Stomach (tissue), 9 donors: ENCODE data around the gene RIC1. TPM values are rescaled to one million over a fixed set of nuclear protein-coding genes. Genes with fewer than 3 reads are reported as not detected.

ENCODE experiments used
- DNase-seq, 2 donors: peaks; one replicate each; pipeline versions ENCODE4 v3.0.0 to v3.0.0-alpha.2; 2013 to 2019
- H3K27ac ChIP-seq, 5 donors: fragments of 200-600 bp in 4 of 5; sonication (generic) in 4 of 5; one replicate each; pipeline ENCODE4 v1.5.1; 2013 to 2019; ENCODE audit warnings: mild to moderate bottlenecking in 1 of 5, moderate library complexity in 1 of 5
- H3K27me3 ChIP-seq, 3 donors: fragments of 200-600 bp; sonication (generic); one replicate each; pipeline ENCODE4 v1.5.1; 2017 to 2019; ENCODE audit warnings: mixed run types in 1 of 3
- H3K36me3 ChIP-seq, 4 donors: fragments of 200-600 bp; sonication (generic); 1 replicate in 3 of 4; 2 replicates in 1 of 4; pipeline ENCODE4 v1.5.1; 2016 to 2019
- H3K4me1 ChIP-seq, 4 donors: fragments of 200-600 bp; sonication (generic); one replicate each; pipeline ENCODE4 v1.5.1; 2016 to 2019
- H3K4me3 ChIP-seq, 4 donors: fragments of 200-600 bp; sonication (generic) in 3 of 4; one replicate each; pipeline ENCODE4 v1.5.1; 2016 to 2019; ENCODE audit warnings: mild to moderate bottlenecking in 1 of 4
- H3K9me3 ChIP-seq, 4 donors: fragments of 200-600 bp; sonication (generic); one replicate each; pipeline ENCODE4 v1.5.1; 2016 to 2019
- EP300 ChIP-seq: sonication (generic); formaldehyde crosslinking; IDR thresholded peaks from one replicate; pipeline ENCODE4 v1.6.1; 2017; ENCODE audit warnings: antibody characterized with exemption
- POLR2A ChIP-seq, 4 donors: fragments of 450-650 bp; IDR thresholded peaks; one replicate each; pipeline ENCODE4 v1.6.1; 2016; ENCODE audit warnings: antibody characterized with exemption in 4 of 4, control low read depth in 2 of 4, mild to moderate bottlenecking in 1 of 4, moderate library complexity in 1 of 4
- POLR2AphosphoS5 ChIP-seq, 3 donors: sonication (generic); formaldehyde crosslinking; IDR thresholded peaks; one replicate each; pipeline ENCODE4 v1.6.1; 2016; ENCODE audit warnings: antibody characterized with exemption in 3 of 3
- WGBS, 5 donors: extraction: QIAGEN DNeasy Blood & Tissue Kit in 3 of 5; methylation state at CpG; one replicate each; pipeline versions ENCODE4 v1.1.5 to v1.1.7; 2013 to 2018; 5-methylcytosine and 5-hydroxymethylcytosine counted together
- intact Hi-C: fragments of 100-400 bp; cut with DNase I; formaldehyde crosslinking; loops from one replicate; pipeline ENCODE4 v1.15.1; 2023; ENCODE audit warnings: low total_unique reads
- polyA plus RNA-seq, 3 donors: library from polyadenylated mRNA; stranded (reverse); fragments of 200-250 nt; gene quantifications; one replicate each; pipeline ENCODE4 v1.2.3, GENCODE V29; 2013
- total RNA-seq, 5 donors: library from RNA; depleted of rRNA; stranded (reverse); fragments of >200 nt; gene quantifications; one replicate each; pipeline versions ENCODE4 v1.1.0 to v1.2.3, GENCODE V29; 2014 to 2016
- TF ChIP-seq, protein P1 (sequence below), 7 experiments: fragments of 450-650 bp in 4 of 7; fragments of 200-600 bp in 3 of 7; sonication (generic) in 3 of 7; IDR thresholded peaks; one replicate each; pipeline ENCODE4 v1.5.1; 2016 to 2019; ENCODE audit warnings: antibody characterized with exemption in 7 of 7, control low read depth in 2 of 7, mild to moderate bottlenecking in 1 of 7
- donor health status: healthy with polysubstance abuse.
- donor health status: Bipolar disorder and iron deficiency.
- donor health status: healthy.

The RIC1 gene
- total and polyA plus RNA-seq, 8 donors: 3.2 to 67.9 (median 10.8) TPM

GRCh38 chr9:5698810-5699556, 70.1 kb downstream of the RIC1 start:
- WGBS, 5 donors: 72 to 89% (median 79%) methylated on average over 7 of the region's 7 CpGs
- intact Hi-C loops: no loop called here

DNA sequence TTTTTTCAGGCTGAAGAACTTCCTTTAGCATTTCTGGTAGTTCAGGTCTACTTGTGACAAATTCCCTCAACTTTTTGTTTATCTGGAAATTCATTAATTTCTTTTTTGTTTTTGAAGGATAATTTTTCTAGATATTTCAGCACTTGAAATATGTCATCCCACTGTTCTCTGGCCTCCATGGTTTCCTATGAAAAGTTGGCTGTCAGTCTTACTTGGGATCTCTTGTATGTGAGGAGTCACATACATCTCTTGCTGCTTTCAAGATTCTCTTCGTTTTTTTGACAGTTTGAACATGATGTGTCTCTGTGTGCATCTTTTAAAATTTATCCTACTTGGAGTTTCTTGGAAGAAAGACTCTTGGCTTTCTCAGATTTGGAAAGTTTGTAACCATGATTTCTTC, 79.5 kb downstream of the RIC1 start:
- Histone ChIP-seq H3K27me3 (no peaks in the 10 kb centered on the region), H3K36me3 (peaks cover 0 to 10% (median 5%) of the 10 kb centered on the region in 4 donors), H3K9me3 (peaks cover 0 to 26% (median 11%) of the 10 kb centered on the region in 4 donors), H3K4me1 (no peaks in the 10 kb centered on the region), H3K27ac (no peak overlapping the region), H3K4me3 (no peak overlapping the region)
- 92 to 100% (median 97%) methylated on average over 1 of the region's 1 CpG for WGBS, 5 donors
- TF ChIP-seq, protein P1, sequence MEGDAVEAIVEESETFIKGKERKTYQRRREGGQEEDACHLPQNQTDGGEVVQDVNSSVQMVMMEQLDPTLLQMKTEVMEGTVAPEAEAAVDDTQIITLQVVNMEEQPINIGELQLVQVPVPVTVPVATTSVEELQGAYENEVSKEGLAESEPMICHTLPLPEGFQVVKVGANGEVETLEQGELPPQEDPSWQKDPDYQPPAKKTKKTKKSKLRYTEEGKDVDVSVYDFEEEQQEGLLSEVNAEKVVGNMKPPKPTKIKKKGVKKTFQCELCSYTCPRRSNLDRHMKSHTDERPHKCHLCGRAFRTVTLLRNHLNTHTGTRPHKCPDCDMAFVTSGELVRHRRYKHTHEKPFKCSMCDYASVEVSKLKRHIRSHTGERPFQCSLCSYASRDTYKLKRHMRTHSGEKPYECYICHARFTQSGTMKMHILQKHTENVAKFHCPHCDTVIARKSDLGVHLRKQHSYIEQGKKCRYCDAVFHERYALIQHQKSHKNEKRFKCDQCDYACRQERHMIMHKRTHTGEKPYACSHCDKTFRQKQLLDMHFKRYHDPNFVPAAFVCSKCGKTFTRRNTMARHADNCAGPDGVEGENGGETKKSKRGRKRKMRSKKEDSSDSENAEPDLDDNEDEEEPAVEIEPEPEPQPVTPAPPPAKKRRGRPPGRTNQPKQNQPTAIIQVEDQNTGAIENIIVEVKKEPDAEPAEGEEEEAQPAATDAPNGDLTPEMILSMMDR (IDR thresholded peaks at IDR 0.05): no peak
- intact Hi-C loops: no loop called here
- no peak for DNase-seq

More at GRCh38 chr9:5698810-5699556, 70.1 kb downstream of the RIC1 start:
- no peak overlapping the region for H3K27ac ChIP-seq
- H3K4me3 ChIP-seq: no peak overlapping the region
- peaks cover 0 to 12% (median 0%) of the 10 kb centered on the region in 4 donors for H3K36me3 ChIP-seq
- no peak for DNase-seq
- no peaks in the 10 kb centered on the region for H3K9me3 ChIP-seq
- no peaks in the 10 kb centered on the region for H3K27me3 ChIP-seq
- H3K4me1 ChIP-seq: peaks cover 0 to 11% (median 0%) of the 10 kb centered on the region in 4 donors
- TF ChIP-seq EP300: no peak
- TF ChIP-seq, protein P1 (IDR thresholded peaks at IDR 0.05): no peak
- no peak for TF ChIP-seq POLR2AphosphoS5 (IDR thresholded peaks at IDR 0.05)
- no peak for TF ChIP-seq POLR2A (IDR thresholded peaks at IDR 0.05)

- Histone ChIP-seq H3K9me3 (peaks cover 0 to 27% (median 9%) of the 10 kb centered on the region in 4 donors), H3K27ac (no peak overlapping the region), H3K27me3 (no peaks in the 10 kb centered on the region), H3K4me3 (no peak overlapping the region), H3K36me3 (peaks cover 0 to 44% (median 33%) of the 10 kb centered on the region in 4 donors), H3K4me1 (no peaks in the 10 kb centered on the region)
- DNase-seq: peak in 1 of 2 donors; percentile 33
- intact Hi-C loops: no loop called here
- TF ChIP-seq, protein P1 (IDR thresholded peaks at IDR 0.05): no peak
- no peak for TF ChIP-seq POLR2AphosphoS5 (IDR thresholded peaks at IDR 0.05)
- WGBS, 5 donors: 55 to 71% (median 63%) methylated on average over 4 of the region's 4 CpGs
Measured at GRCh38 chr9:5712651-5713390, 83.9 kb downstream of the RIC1 start.

GRCh38 chr9:5714501-5715401, 85.8 kb downstream of the RIC1 start:
- no peak overlapping the region for H3K4me3 ChIP-seq
- H3K4me1 ChIP-seq: peaks cover 0 to 8% (median 5%) of the 10 kb centered on the region in 4 donors
- H3K27me3 ChIP-seq: no peaks in the 10 kb centered on the region
- TF ChIP-seq, protein P1 (IDR thresholded peaks at IDR 0.05): peak in 2 of 7 experiments; percentile 20 to 27
- TF ChIP-seq POLR2A (IDR thresholded peaks at IDR 0.05): no peak
- H3K36me3 ChIP-seq: peaks cover 0 to 44% (median 33%) of the 10 kb centered on the region in 4 donors
- intact Hi-C loops: no loop called here
- WGBS, 5 donors: 65 to 78% (median 76%) methylated on average over 4 of the region's 4 CpGs
- peaks cover 0 to 8% (median 0%) of the 10 kb centered on the region in 4 donors for H3K9me3 ChIP-seq
- H3K27ac ChIP-seq: no peak overlapping the region
- DNase-seq: peak in 1 of 2 donors; percentile 28
